Measurements from ENCODE around the gene CYP4F8.

The CYP4F8 gene

DNA sequence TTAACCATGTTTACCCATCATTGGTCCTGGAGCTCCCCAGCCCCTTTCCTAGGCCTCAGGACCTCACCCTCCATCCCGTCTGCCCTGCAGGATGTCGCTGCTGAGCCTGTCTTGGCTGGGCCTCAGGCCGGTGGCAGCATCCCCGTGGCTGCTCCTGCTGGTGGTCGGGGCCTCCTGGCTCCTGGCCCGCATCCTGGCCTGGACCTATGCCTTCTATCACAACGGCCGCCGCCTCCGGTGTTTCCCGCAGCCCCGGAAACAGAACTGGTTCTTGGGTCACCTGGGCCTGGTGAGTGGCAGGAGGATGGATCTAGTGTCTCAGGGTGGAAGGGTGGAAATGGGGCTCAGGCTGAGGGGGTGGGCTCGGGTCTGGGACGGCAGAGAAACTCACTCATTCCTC, 508 bp downstream of the CYP4F8 start:
- in situ Hi-C loops (cut with MboI; ENCODE audit: low sequenced_read_pairs): no loop called here

DNA sequence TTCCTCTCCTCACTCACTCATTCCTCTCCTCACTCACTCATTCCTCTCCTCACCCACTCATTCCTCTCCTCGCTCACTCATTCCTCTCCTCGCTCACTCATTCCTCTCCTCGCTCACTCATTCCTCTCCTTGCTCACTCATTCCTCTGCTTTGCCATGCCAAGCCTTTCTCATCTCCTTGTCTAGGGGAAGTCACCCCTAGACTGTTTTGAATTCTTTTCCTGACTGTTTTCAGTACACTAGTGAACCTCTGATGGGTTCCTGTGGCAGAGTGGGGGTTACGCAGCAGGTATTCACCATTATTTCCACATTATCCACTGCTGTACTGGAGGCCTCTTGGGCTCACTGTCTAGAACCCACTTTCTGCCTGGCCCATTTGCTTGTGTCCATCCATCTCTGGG, 1.2 kb downstream of the CYP4F8 start:
- in situ Hi-C loops (cut with MboI; ENCODE audit: low sequenced_read_pairs): no loop called here

DNA sequence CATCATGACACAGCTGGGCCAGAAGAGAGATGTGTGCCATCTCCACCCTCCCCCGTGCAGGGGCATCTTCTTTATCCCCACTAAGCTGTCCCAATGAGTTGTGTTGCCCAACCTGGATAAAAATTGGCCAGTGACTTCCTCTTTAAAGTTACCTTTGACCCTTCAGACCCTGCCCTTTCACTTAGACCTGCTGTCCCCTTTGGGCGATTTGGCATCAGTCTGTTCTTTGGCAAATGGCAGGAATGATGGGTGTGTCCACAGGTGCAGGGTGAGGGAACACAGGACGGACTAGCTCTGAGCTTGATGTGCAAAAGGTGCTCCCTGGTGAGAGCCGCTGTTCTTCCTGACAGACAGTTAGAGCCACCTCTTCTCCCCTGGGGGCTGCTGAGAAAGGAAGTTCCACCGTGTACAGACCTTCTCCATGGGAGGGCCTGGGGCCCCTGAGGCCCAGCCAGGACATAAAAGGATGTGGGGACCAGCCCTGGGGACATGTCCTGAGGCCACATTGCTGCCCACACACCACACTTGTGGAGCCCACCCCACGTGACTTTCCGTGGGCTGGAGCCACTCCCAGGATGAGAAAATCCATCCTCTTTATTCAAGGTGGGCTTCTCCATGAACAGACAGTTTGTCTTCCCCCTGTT, 1.7 kb downstream of the CYP4F8 start:
- in situ Hi-C loops (cut with MboI; ENCODE audit: low sequenced_read_pairs): no loop called here

DNA sequence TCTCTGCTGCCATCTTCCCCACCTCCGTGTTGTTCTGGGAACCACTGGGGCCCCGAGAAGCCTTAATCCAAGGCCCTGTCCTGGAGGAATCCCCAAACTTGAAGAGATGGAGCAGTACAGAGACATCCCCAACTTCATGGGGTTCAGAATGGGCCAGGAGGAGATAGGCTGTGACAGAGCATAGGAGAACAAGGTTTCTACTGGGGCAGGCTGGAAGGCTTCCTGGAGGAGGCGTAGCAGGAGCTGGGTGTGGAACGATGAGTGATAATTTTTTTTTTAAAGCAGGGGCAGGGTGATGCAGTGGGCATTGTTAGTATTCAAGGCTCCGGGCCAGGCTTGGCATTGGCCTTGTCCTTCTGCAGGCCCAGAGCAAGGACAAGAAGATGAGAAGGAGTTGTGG, 3.3 kb downstream of the CYP4F8 start:
- in situ Hi-C loops (cut with MboI; ENCODE audit: low sequenced_read_pairs): no loop called here

DNA sequence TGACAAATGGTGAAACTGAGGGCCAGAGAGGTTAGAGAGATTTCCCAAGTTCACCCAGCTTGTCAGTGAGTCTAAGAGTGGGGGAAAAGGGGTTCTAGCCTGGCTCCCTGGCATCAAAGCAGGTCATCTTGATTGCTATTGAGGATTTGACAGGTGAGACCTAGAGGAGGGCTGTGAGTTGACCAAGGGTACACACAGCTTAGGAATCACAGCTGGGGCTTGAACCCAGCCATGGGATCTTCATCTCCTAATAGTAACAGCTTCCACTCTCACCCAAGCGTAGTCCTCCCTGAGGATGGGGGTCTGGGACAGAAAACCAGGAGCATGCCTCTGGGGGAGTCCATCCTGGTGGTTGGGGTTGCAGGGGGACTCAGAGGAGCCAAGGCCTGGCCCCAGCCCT, 6.8 kb downstream of the CYP4F8 start:
- in situ Hi-C loops (cut with MboI; ENCODE audit: low sequenced_read_pairs): loop anchor here (10.0 kb wide), 1 partner anchor 563 kb away; the partner anchor contains the start of gene FAM32A

GRCh38 chr19:15622991-15623390, 8.0 kb downstream of the CYP4F8 start:
- in situ Hi-C loops (cut with MboI; ENCODE audit: low sequenced_read_pairs): loop anchor here (10.0 kb wide), 1 partner anchor 562 kb away; the partner anchor contains the start of gene FAM32A

DNA sequence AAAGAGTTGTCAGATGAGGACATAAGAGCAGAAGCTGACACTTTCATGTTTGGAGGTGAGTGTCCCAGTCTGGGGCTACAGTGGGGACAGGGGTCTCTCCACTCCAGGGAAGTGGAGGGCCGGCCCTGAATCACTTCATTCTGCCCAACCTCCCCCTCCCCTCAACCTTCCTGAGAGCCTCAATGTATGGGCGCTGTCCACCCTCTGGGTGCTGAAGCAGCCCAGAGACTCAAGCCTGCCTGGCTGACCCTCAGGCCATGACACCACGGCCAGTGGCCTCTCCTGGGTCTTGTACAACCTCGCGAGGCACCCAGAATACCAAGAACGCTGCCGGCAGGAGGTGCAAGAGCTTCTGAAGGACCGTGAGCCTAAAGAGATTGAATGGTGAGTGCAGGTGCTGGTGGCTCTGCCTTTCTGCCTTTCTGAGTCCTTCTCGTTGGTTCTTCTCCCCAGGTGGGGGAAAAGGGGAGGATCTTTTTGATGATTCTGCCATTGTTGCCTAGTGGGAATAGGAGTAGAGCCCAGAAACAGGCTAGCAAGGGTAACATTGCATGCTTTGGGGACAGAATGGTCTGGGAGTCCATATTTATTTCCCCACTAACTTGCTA, 8.8 kb downstream of the CYP4F8 start:
- in situ Hi-C loops (cut with MboI; ENCODE audit: low sequenced_read_pairs): loop anchor here (10.0 kb wide), 1 partner anchor 561 kb away; the partner anchor contains the start of gene FAM32A

DNA sequence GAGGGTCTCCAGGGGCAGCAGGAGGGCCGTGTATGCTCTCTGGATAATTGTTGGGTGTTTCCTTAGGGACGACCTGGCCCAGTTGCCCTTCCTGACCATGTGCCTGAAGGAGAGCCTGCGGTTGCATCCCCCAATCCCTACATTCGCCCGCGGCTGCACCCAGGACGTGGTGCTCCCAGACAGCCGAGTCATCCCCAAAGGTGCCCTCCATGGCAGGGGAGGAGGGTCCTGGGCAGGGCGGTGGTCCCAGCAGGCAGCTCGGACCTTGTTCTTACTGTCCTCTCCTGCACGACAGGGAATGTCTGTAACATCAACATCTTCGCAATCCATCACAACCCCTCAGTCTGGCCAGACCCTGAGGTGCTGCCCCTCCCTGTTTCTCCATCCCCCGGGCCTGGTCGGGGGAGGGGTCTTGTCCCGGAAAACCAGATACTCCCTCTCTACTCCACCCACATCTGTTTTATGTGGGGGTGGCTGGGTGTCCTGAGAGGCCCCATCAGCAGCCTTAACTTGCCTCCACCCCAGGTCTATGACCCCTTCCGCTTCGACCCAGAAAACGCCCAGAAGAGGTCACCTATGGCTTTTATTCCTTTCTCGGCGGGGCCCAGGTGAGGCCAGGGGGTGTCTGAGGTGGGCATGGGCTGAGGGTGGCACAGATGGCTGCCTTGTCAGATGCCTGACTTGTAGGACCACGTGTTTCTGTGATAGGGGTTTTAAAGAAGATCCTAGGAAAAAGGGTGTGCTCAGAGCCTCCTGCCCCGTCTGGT, 13.4 kb downstream of the CYP4F8 start:
- in situ Hi-C loops (cut with MboI; ENCODE audit: low sequenced_read_pairs): loop anchor here (10.0 to 25.0 kb wide), 2 partner anchors 556 to 759 kb away; partner anchors contain the start of gene FAM32A

DNA sequence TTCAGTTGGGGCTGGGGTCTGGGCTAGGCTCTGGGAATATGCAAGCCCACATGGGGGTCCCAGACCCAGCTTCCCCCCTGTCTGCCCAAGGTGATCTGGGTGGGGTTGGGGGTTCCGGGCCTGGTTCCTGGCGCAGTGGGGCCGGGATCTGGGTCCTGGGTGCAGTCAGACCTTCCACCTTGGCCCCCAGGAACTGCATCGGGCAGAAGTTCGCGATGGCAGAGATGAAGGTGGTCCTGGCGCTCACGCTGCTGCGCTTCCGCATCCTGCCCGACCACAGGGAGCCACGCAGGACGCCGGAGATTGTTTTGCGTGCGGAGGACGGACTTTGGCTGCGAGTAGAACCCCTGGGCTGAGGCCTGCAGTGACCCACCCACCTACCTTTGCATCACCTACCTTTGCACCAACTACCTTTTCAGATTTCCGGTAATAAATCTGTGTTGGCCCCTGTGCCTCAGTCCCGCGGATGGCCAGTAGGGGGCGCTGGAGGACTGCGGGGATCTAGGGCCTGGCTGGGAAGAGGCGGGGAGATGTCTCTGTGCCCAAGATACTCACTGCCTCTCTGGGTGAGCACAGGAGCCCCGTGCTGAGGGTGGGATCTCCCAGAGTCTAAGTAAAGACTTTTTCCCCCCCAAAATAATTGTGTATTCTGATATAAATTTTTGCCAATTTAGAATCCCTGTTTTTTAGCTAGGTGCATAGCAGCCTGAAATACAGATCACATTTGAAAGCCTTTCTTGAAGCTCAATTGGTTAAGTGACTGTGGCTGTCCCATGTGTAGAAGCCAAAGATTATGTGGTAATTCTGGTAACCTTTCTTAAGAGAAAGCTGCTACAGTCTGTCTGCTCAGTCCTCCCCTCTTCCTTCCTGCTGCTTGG, 14.2 kb downstream of the CYP4F8 start:
- in situ Hi-C loops (cut with MboI; ENCODE audit: low sequenced_read_pairs): loop anchor here (10.0 to 25.0 kb wide), 2 partner anchors 556 to 758 kb away; partner anchors contain the start of gene FAM32A

DNA sequence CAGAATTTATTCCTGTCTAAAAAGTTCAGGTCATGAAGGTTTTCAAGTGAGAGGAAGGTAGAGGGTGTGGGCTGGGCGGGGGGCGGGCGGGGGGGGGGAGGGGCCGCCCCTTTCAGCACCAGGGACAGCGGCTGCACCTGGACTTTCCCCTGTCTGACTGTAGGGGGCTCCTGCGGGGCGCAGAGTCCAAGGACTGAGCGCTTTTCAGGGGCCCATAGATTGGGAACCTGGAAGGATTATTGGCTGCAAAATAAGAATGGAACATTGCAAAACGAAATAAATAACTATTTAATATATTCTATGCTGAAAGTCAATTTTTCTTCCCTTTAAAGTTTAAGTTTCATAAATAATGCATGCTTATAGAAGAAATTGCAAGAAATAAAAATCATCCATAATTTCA, 16.8 kb downstream of the CYP4F8 start:
- in situ Hi-C loops (cut with MboI; ENCODE audit: low sequenced_read_pairs): loop anchor here (25.0 kb wide), 1 partner anchor 755 kb away; no protein-coding TSS in a partner anchor

DNA sequence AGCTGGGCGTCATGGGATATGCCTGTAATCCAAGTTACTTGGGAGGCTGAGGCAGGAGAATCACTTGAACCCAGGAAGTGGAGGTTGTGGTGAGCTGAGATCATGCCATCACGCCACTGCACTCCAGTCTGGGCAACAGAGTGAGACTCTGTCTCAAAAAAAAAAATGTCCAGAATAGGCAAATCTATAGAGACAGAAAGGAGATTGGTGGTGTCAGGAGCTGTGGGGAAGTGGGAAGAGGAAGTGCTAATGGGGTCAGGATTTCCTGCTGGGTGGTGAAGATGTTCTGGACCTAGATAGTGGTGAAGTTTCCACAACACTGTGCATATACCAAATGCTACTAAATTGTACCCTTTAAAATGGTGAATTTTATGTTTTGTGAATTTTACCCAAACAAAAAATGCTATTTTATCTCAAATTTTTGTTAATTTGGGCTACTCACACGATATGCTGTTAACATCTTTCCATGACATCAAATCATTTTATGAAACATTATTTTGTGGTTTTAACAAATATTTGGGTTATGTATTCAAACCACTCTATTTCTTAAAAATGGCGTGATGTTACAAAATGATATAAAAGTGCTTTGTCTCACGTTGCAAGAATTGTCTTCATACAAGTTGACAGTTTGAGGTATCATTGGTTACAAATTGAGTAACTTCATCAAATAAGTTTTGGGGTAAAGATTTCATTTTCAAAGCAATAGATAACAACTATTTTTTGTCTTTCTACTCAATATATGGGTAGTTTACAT, 18.2 kb downstream of the CYP4F8 start:
- in situ Hi-C loops (cut with MboI; ENCODE audit: low sequenced_read_pairs): loop anchor here (25.0 kb wide), 1 partner anchor 754 kb away; no protein-coding TSS in a partner anchor

- in situ Hi-C loops (cut with MboI; ENCODE audit: low sequenced_read_pairs): loop anchor here (25.0 kb wide), 1 partner anchor 753 kb away; no protein-coding TSS in a partner anchor
Observed at GRCh38 chr19:15634105-15634504, 19.1 kb downstream of the CYP4F8 start.

DNA sequence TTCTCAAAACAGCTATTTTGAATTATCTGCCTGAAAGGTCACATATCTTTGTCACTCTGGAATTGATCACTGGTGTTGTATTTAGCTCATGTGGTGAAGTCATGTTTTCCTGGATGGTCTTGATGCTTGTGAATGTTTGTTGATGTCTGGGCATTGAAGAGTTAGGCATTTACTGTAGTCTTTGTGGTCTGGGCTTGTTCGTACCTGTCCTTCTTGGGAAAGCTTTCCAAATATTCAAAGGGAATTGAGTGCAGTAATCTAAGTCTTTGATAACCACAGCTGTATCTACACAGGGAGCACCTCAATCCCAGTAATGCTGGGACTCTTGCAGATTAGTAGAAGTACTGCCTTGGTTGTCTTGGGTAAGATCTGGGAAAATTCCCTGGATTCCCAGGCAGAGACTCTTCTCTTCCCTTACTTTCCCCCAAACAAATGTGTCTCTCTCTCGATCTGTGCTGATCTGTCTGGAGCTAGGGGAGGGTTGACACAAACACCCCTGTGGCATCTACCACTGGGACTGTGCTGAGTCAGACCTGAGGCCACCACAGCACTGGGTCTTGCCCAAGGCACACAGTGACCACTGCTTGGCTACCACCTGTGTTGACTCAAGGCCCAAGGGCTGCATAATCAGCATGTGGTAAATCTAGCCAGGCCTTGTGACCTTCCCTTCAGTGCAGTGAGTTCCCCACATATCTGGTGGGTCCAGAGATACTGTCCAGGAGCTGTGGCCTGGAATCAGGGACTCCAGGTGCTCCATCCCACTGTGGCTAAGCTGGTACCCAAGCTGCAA, 20.2 kb downstream of the CYP4F8 start:
- in situ Hi-C loops (cut with MboI; ENCODE audit: low sequenced_read_pairs): loop anchor here (25.0 kb wide), 1 partner anchor 752 kb away; no protein-coding TSS in a partner anchor

DNA sequence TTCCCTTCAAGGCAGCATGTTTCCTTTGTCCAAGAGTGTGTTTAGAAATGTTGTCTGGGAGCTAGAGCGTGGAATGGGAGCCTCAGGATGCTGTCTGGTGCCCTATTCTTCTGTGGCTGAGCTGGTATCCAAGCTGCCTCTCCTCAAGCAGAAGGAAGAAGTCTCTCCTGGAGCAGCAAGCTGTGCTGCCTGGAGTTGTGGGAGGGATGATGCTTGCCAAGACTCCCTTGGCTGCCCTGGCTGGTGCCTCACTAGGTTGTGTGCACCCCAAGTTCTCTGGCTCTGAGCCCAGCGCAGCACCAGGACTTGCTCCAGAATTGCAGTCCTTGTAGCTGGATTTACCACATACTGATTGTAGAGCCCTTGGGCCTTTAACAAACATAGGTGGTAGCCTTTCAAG, 21.0 kb downstream of the CYP4F8 start:
- in situ Hi-C loops (cut with MboI; ENCODE audit: low sequenced_read_pairs): loop anchor here (25.0 kb wide), 1 partner anchor 751 kb away; no protein-coding TSS in a partner anchor

DNA sequence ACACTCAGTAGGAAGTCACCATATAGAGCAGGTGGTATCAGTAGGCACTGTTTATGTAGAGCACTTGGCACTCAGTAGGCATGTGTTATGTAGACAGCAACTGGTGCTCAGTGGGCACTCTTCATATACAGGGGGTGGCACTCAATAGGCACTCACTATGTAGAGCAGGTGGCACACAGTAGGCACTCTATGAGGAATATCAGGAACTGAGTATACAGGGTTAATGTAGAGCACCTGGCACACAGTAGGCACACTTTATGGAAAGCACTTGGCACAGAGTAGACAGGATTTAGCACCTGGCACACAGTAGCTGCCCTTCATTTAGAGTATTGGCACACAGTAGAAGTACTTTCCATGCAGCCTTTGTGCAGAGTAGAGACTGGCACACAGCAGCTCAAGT, 24.6 kb downstream of the CYP4F8 start:
- in situ Hi-C loops (cut with MboI; ENCODE audit: low sequenced_read_pairs): loop anchor here (25.0 kb wide), 1 partner anchor 748 kb away; no protein-coding TSS in a partner anchor

DNA sequence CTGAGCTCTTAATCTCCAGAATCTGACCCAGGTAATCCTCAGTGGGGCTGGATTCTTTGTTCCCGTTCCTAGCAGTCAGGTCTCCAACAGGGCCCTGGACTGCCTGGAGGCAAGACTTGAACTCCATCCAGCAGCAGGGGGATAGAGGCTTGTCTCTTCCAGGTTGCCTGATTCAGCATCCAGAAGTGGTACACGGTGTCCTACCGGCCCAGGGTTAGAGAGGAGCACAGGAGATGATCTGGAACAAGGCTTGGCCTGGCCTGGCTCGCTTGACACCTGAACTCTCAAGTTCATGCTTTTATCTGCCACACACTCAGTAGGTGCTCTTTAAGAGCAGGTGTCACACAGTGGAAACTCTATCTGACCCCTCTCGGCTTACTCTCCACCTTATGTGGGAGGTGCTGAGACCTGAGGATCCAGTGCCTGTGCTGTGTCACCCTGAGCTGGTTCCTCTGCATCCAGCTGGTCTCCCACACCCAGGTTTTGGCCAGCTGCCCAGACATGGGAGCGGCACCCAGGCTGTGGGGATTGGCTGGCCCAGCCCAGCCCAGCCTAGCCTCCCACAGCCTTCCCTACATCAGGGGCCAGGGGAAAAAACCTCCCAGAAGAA, 25.4 kb downstream of the CYP4F8 start, which contains the start of gene CYP4F3:
Gene CYP4F3, plus strand, starts transcription at position 604 of the 610 bp plus-strand sequence. CDS start 519 bp downstream, outside the sequence.
- in situ Hi-C loops (cut with MboI; ENCODE audit: low sequenced_read_pairs): loop anchor here (25.0 kb wide), 1 partner anchor 747 kb away; no protein-coding TSS in a partner anchor

DNA sequence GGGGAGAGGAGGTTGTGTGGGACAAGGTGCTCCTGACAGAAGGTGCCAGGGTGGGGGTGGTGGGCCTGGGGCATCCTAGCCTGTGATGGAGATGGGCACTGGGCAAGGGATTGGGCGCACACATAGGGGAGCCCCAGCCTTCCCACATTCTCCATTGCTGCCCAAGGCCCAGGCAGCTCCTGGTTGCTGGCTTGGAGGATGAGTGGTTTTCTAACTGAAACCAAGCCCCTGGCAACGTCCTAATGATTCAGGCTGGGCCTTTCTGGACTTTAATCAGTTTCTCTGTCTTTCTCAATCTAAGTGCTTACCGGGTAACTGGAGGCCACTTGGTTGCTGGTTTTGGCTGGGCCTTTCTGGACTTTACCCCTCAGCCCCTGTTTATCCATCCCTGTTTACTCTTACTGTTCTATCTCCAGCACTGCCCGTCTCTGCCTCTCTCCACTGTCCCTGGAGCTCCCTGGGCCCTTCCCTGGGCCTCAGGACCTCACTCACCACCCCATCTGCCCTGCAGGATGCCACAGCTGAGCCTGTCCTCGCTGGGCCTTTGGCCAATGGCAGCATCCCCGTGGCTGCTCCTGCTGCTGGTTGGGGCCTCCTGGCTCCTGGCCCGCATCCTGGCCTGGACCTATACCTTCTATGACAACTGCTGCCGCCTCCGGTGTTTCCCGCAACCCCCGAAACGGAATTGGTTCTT, 26.0 kb downstream of the CYP4F8 start:
- in situ Hi-C loops (cut with MboI; ENCODE audit: low sequenced_read_pairs): loop anchor here (25.0 kb wide), 1 partner anchor 746 kb away; no protein-coding TSS in a partner anchor
